Measurements from ENCODE around the gene ABCA6. TPM values are rescaled to one million over a fixed set of nuclear protein-coding genes. Genes with fewer than 3 reads are reported as not detected.

ABCA6 gene
- total and polyA plus RNA-seq, 10 of the 15 experiments (the other 5 are each of a cell fraction or from before 2014, with no cell fraction given): 6.8 to 36.9 (median 12.6) TPM

DNA sequence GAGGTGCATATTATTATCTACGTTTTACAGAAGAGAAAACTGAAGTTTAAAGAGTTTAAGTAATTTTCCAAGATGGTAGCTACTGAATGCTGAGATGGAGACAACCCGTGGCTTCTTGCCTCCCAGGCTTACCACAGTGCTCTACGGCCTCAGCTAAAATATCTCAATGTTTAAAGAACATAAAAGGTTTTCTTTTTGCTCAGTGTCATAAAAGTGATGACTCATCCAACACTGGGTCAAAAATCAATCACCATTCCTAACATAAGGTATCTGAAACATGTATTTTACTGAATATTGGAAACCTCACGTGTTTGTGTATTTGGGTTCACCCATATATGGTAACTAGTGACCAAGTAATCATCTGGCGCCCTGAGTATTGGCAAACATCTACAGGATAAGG is 99.4 kb downstream of the ABCA6 start:
- no peaks in the 10 kb centered on the region for H3K9me3 ChIP-seq (replicated peaks; ENCODE audit: control insufficient read depth, insufficient read depth, low read length)
- H3K4me3 ChIP-seq: no peak overlapping the region
- FAIRE-seq (no peak), ATAC-seq (no peak), DNase-seq (ENCODE audit: low read depth, low spot score) (no peak)
- ChIA-PET SMC1A (ENCODE audit: uncharacterized antibody, unreplicated experiment) (no interaction called here), CTCF (no interaction called here), RAD21 (ENCODE audit: unreplicated experiment) (no interaction called here), POLR2A (no interaction called here)
- no peak overlapping the region for H2AFZ ChIP-seq (ENCODE audit: control insufficient read depth, low read depth, low read length)
- WGBS (ENCODE audit: insufficient coverage, insufficient replicate concordance, low lambda C conversion rate, missing lambda C conversion rate): 30% methylated on average over 5 of the region's 5 CpGs
- H3K79me2 ChIP-seq (ENCODE audit: control insufficient read depth, insufficient read depth, low read length): no peaks in the 10 kb centered on the region
- no peak overlapping the region for H3K4me2 ChIP-seq (ENCODE audit: control insufficient read depth, insufficient read depth)
- no peaks in the 10 kb centered on the region for H3K27me3 ChIP-seq (replicated peaks in 1 of 2; ENCODE audit: control insufficient read depth in 2 of 2, insufficient read depth in 2 of 2, low read length in 1 of 2)
- no peak overlapping the region for H3K27ac ChIP-seq (ENCODE audit: control insufficient read depth, insufficient read depth)
- no peaks in the 10 kb centered on the region for H3K4me1 ChIP-seq (ENCODE audit: control insufficient read depth, insufficient read depth, low read length)
- TF ChIP-seq POLR2AphosphoS5 (IDR thresholded peaks at IDR 0.05; ENCODE audit: low read length) (no peak), LARP7 (IDR thresholded peaks at IDR 0.05) (no peak), MAX (IDR thresholded peaks at IDR 0.05; ENCODE audit: low read depth, low read length) (no peak), SREBF2 (IDR thresholded peaks at IDR 0.05; ENCODE audit: low read length) (no peak), ZNF207 (IDR thresholded peaks at IDR 0.05; ENCODE audit: borderline replicate concordance) (no peak), E2F4 (IDR thresholded peaks at IDR 0.05; ENCODE audit: low read depth, low read length) (no peak), MYC (IDR thresholded peaks at IDR 0.05; ENCODE audit: insufficient read depth, insufficient read length, insufficient replicate concordance, low read length, severe bottlenecking) (no peak), RAD21 (IDR thresholded peaks at IDR 0.05; ENCODE audit: insufficient read depth, low read depth, low read length) (no peak), CBX5 (IDR thresholded peaks at IDR 0.05; ENCODE audit: low read depth) (no peak), BACH1 (IDR thresholded peaks at IDR 0.05; ENCODE audit: borderline replicate concordance) (no peak), POU2F2 (IDR thresholded peaks at IDR 0.05; ENCODE audit: borderline replicate concordance, low read depth, low read length) (no peak), PKNOX1 (IDR thresholded peaks at IDR 0.05) (no peak), GATAD2B (conservative IDR thresholded peaks at IDR 0.05; ENCODE audit: low read depth) (no peak), BCL11A (IDR thresholded peaks at IDR 0.05; ENCODE audit: low read depth, low read length) (no peak), SUPT20H (IDR thresholded peaks at IDR 0.05; ENCODE audit: borderline replicate concordance, control insufficient read depth, low read depth, low read length) (no peak), E2F8 (IDR thresholded peaks at IDR 0.05; ENCODE audit: low read depth, partially characterized antibody) (no peak), MEF2B (IDR thresholded peaks at IDR 0.05; ENCODE audit: partially characterized antibody, poor library complexity, severe bottlenecking) (no peak), POLR2A (IDR thresholded peaks at IDR 0.05; ENCODE audit: low read depth, low read length) (no peak), SRF (IDR thresholded peaks at IDR 0.05; ENCODE audit: low read depth in 2 of 2, low read length in 2 of 2) (no peak)
- TF ChIP-seq, protein P1, sequence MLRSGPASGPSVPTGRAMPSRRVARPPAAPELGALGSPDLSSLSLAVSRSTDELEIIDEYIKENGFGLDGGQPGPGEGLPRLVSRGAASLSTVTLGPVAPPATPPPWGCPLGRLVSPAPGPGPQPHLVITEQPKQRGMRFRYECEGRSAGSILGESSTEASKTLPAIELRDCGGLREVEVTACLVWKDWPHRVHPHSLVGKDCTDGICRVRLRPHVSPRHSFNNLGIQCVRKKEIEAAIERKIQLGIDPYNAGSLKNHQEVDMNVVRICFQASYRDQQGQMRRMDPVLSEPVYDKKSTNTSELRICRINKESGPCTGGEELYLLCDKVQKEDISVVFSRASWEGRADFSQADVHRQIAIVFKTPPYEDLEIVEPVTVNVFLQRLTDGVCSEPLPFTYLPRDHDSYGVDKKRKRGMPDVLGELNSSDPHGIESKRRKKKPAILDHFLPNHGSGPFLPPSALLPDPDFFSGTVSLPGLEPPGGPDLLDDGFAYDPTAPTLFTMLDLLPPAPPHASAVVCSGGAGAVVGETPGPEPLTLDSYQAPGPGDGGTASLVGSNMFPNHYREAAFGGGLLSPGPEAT (IDR thresholded peaks at IDR 0.05; ENCODE audit: low read depth): no peak
- intact Hi-C loops (cut with micrococcal nuclease; ENCODE audit: unreplicated experiment) (no loop called here), in situ Hi-C loops (cut with MboI) (no loop called here)
- H4K20me1 ChIP-seq (ENCODE audit: control insufficient read depth, insufficient read depth): no peaks in the 10 kb centered on the region
- H3K36me3 ChIP-seq (ENCODE audit: control insufficient read depth in 2 of 2, insufficient read depth in 2 of 2, low read length in 1 of 2): no peaks in the 10 kb centered on the region; a peak in 1 of 4 replicates
- no TSS peak for BruUV-seq (replicated peaks)
- H3K9ac ChIP-seq (ENCODE audit: control insufficient read depth, insufficient read depth, low read length): no peak overlapping the region
